GM11168 (cell line): ENCODE data around the gene SMARCD1.

Source experiments
- in situ Hi-C: fragments of 300-500 bp; cut with MboI; formaldehyde crosslinking; loops from one replicate; pipeline ENCODE4 v1.12.0; 2022; ENCODE audit warnings: low sequenced_read_pairs; ENCODE audit not compliant: unreplicated experiment

Gene SMARCD1

GRCh38 chr12:50084775-50085614 lies at the start of gene SMARCD1:
Gene SMARCD1, plus strand, starts transcription at chr12:50085342. Its CDS starts 28 bp downstream, at chr12:50085370.
- in situ Hi-C loops = loop anchor here (25.0 kb wide), 1 partner anchor 227 kb away; no protein-coding TSS in a partner anchor

GRCh38 chr12:50038336-50038735 lies 46.8 kb upstream of the SMARCD1 start:
- in situ Hi-C loops = no loop called here

GRCh38 chr12:50039151-50039835 lies 45.8 kb upstream of the SMARCD1 start:
- in situ Hi-C loops = no loop called here

GRCh38 chr12:50040657-50041056 lies 44.5 kb upstream of the SMARCD1 start:
- in situ Hi-C loops = no loop called here

- in situ Hi-C loops = no loop called here
These were observed 43.9 kb upstream of the SMARCD1 start for GRCh38 chr12:50041062-50041860.

- in situ Hi-C loops = no loop called here
These were observed 43.2 kb upstream of the SMARCD1 start for GRCh38 chr12:50041962-50042361.

GRCh38 chr12:50042693-50043092 lies 42.4 kb upstream of the SMARCD1 start:
- in situ Hi-C loops = no loop called here

GRCh38 chr12:50043308-50043707 lies 41.8 kb upstream of the SMARCD1 start:
- in situ Hi-C loops = no loop called here

GRCh38 chr12:50043854-50044253 lies 41.3 kb upstream of the SMARCD1 start:
- in situ Hi-C loops = no loop called here

- in situ Hi-C loops = no loop called here
These were observed 37.4 kb upstream of the SMARCD1 start for GRCh38 chr12:50047693-50048250.

- in situ Hi-C loops = no loop called here
These were observed 35.7 kb upstream of the SMARCD1 start for GRCh38 chr12:50049254-50050118.

- in situ Hi-C loops = no loop called here
These were observed 35.1 kb upstream of the SMARCD1 start for GRCh38 chr12:50050119-50050385.

- in situ Hi-C loops = no loop called here
These were observed 34.6 kb upstream of the SMARCD1 start for GRCh38 chr12:50050410-50051098.

GRCh38 chr12:50051101-50051806 lies 33.9 kb upstream of the SMARCD1 start:
- in situ Hi-C loops = no loop called here

- in situ Hi-C loops = no loop called here
These were observed 32.6 kb upstream of the SMARCD1 start for GRCh38 chr12:50052544-50052943.

GRCh38 chr12:50052964-50053363 lies 32.2 kb upstream of the SMARCD1 start:
- in situ Hi-C loops = no loop called here

- in situ Hi-C loops = no loop called here
These were observed 31.6 kb upstream of the SMARCD1 start for GRCh38 chr12:50053583-50053982.

GRCh38 chr12:50055831-50056638 lies 29.1 kb upstream of the SMARCD1 start:
- in situ Hi-C loops = loop anchor here (5.0 kb wide), 1 partner anchor 79 kb away; no protein-coding TSS in a partner anchor
